ENCODE results near the gene SEL1L3. TPM values are rescaled to one million over a fixed set of nuclear protein-coding genes. Genes with fewer than 3 reads are reported as not detected.

The SEL1L3 gene
- total RNA-seq, 1 experiment from 2014 or later, result 48.3 TPM

DNA sequence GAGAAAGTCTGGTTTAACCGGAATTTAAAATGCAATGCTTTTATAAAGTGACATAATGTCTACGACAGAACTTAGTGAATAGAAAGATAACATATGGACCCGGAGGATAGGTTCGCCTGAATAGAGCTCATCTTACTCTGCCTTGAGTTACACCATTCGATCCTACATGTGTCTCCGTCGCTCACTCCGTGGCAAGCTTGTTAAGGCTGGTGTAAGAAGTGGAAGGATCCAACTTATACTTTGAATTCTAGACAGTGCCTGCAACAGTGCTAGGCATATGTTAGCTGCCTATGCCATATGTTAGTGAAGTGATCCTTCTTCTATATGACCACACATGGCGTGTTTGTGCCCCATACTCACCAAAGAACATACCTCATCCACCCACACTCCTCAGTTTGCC, 50.9 kb downstream of the SEL1L3 start:
- WGBS (ENCODE audit: extremely low coverage, insufficient read length, low lambda C conversion rate), result no CpG with 5 or more reads among the region's 9 CpGs
- Histone ChIP-seq H4K20me1 (ENCODE audit: control insufficient read depth, insufficient read depth, insufficient read length) (no peaks in the 10 kb centered on the region), H3K27ac (ENCODE audit: insufficient read length, low read depth, low read length) (no peak overlapping the region), H4K8ac (replicated peaks; ENCODE audit: insufficient read length, low read depth, low read length) (no peak overlapping the region), H3K14ac (ENCODE audit: insufficient read depth, low read length) (no peak overlapping the region), H2BK12ac (ENCODE audit: insufficient read length, low read depth, low read length) (no peak overlapping the region), H3K9me3 (ENCODE audit: control insufficient read depth, low read depth, low read length) (no peaks in the 10 kb centered on the region), H3T11ph (ENCODE audit: low read length) (no peak overlapping the region), H4K5ac (ENCODE audit: insufficient read length, low read depth, low read length) (no peak overlapping the region), H2AK5ac (ENCODE audit: insufficient read length, low read length) (no peak overlapping the region), H3K79me1 (ENCODE audit: insufficient read depth, low read depth, low read length, poor library complexity, severe bottlenecking) (no peaks in the 10 kb centered on the region), H2AFZ (ENCODE audit: low read length) (no peak overlapping the region), H2BK20ac (ENCODE audit: low read depth, low read length, poor library complexity, severe bottlenecking) (no peak overlapping the region), H3K4me1 (ENCODE audit: insufficient read depth, low read length) (peaks cover 7% of the 10 kb centered on the region; the same call in 1 of the 2 replicates), H3K56ac (ENCODE audit: insufficient read length, low read depth, low read length) (no peak overlapping the region), H3K9ac (ENCODE audit: extremely low read depth, insufficient read length, low read length) (no peak overlapping the region), H3K23me2 (ENCODE audit: insufficient read length, low read depth, low read length, poor library complexity, severe bottlenecking) (no peaks in the 10 kb centered on the region), H3K79me2 (ENCODE audit: insufficient read depth, low read length) (no peaks in the 10 kb centered on the region), H4K91ac (ENCODE audit: insufficient read length, low read depth, low read length) (no peak overlapping the region), H3K4ac (ENCODE audit: low read depth, low read length) (no peak overlapping the region), H2BK15ac (ENCODE audit: low read depth, low read length) (no peak overlapping the region), H3K4me2 (ENCODE audit: insufficient read depth, insufficient read length, low read length) (no peak overlapping the region), H2BK120ac (ENCODE audit: low read depth, low read length, poor library complexity, severe bottlenecking) (no peak overlapping the region), H3K23ac (ENCODE audit: insufficient read length, low read depth, low read length) (no peak overlapping the region), H2BK5ac (ENCODE audit: insufficient read length, low read length) (no peak overlapping the region), H3K27me3 (ENCODE audit: insufficient read depth, low read length) (no peaks in the 10 kb centered on the region), H3K18ac (ENCODE audit: insufficient read length, low read depth, low read length) (no peak overlapping the region)
- no peaks in the 10 kb centered on the region for H3K9me3 Mint-ChIP-seq
- no peak for DNase-seq
- H3K27ac Mint-ChIP-seq, result peak overlapping the region in 1 of 3 experiments; percentile 16; a peak in 1 of 7 replicates
- peaks cover 55 to 69% of the 10 kb centered on the region in 2 experiments for H3K4me1 Mint-ChIP-seq
- no peak overlapping the region for H3K4me3 Mint-ChIP-seq
- peaks cover 21% of the 10 kb centered on the region for H3K27me3 Mint-ChIP-seq (ENCODE audit: low read depth)
- H3K36me3 Mint-ChIP-seq (ENCODE audit: insufficient read depth in 1 of 3, low read depth in 3 of 3), result peaks cover 11 to 49% (median 23%) of the 10 kb centered on the region in 3 experiments; a peak in 6 of 7 replicates
- no peak for TF ChIP-seq CTCF (conservative IDR thresholded peaks at IDR 0.05)

All from H9 (cell line).